Adrenal gland (tissue), 5 donors: Measurements from ENCODE around the gene STAMBPL1.

Experiments
- CTCF ChIP-seq, 6 experiments: fragments of 450-650 bp in 4 of 6; fragments of 200-600 bp in 2 of 6; sonication (generic) in 1 of 6; IDR thresholded peaks; 1 replicate in 5 of 6; 2 replicates in 1 of 6; pipeline versions ENCODE4 v1.5.1 to v1.8.0; 2016 to 2021; ENCODE audit warnings: antibody characterized with exemption in 6 of 6, mild to moderate bottlenecking in 2 of 6, moderate library complexity in 1 of 6
- POLR2A ChIP-seq, 2 donors: fragments of 450-650 bp; IDR thresholded peaks; one replicate each; pipeline ENCODE4 v1.6.1; 2017; ENCODE audit warnings: antibody characterized with exemption in 2 of 2, mild to moderate bottlenecking in 2 of 2, moderate library complexity in 1 of 2
- donor health status: DM: no; HTN: no; CAD: no.

DNA sequence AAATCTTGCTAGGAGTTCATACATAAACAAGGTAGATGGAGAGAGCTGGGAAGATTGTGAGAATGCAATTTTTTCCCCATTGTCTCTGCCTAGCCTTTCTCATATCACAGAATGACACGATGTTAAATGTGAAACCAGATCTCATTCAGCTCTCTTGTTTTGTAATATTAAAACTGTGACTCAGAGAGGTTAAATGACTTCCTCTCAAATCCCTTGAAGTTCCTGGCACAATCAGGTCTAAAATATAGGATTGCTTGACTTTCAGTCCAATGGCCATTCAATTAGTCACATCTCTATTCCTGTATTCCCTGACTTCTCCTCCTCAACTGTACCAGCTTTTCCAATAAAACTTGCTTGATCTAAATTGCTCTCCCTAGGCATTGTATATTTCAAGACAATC is 31.5 kb upstream of the STAMBPL1 start:
- TF ChIP-seq CTCF (IDR thresholded peaks at IDR 0.05) = no peak
- TF ChIP-seq POLR2A (IDR thresholded peaks at IDR 0.05) = peak in 1 of 2 donors; percentile 28
